HUDEP-2 (cell line): ENCODE data around the gene TIA1.
"Not testable (repeated sequence)": the region's sequence is repeated elsewhere in the genome, so short reads cannot be mapped to it uniquely, and the experiment has no call there.

Source experiments
- DNase-seq, 76 experiments: peaks; one replicate each; lab custom pipeline; 2025; ENCODE audit not compliant: unreplicated experiment in 76 of 76; lab: John Stamatoyannopoulos, UW

The TIA1 gene

DNA sequence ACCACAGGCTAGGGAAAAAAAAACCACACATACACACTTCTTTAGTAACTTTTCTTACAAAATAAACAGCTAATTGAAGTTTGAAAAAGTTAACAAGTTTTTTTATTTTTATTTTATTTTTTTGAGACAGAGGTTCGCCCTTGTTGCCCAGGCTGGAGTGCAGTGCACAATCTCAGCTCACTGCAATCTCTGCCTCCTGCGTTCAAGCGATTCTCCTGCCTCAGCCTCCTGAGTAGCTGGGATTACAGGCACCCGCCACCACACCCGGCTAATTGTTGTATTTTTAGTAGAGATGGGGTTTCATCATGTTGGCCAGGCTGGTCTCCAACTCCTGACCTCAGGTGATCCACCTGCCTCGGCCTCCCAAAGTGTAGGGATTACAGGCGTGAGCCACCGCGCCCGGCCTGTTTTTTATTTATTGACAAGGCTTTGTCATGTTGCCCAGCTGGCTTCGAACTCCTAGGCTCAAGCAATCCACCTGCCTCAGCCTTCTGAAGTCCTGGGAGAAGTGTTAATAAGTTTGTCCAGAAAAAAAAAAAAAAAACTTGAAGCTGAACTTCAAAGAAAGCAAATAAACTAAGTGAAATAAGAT is 78.7 kb downstream of the TIA1 start:
- not testable (repeated sequence) for DNase-seq

DNA sequence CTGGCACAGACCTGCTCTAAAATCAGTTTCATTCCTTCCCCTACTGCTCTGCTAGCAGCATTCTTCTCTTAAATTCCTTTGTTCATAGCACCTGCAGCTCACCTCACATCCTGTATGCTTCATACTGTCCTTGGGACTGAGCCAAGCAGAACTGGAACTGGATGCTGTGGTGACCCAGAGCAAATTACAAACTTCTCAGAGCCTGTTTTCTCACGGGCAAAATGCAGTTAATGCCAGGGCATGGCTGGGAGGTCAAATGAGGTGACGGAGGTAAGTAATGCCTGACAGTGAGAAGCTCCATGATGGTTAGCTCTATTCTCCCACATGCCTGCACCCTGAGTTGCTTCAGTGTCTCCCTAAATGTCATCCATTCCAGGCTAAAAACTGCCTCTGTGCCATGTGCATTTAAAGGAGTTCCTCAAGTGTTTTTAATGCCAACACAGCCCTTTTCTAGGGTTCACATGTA is 87.3 kb downstream of the TIA1 start:
- no peak for DNase-seq

DNA sequence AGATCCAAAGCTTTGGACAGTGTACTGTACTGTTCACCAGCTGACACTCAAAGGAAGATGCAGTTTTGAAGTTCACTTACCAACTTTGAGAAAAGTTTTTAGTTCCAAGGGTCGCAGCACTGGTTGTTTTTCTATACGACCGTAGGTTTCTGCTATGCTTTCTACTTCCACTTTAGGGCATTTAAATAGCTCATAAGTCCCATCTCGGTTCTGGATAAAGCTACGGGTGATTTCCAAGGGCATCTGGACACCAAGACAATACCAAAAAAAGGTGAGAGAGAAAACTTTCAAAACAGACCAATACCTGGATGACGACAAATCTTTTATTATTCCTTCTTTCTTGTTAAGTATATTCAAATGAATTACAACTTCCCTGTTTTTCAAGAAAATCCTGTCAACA is 87.9 kb downstream of the TIA1 start:
- no peak for DNase-seq
